ENCODE measurements around the gene DMWD. TPM values are rescaled to one million over a fixed set of nuclear protein-coding genes. Genes with fewer than 3 reads are reported as not detected.

Gene DMWD
- total RNA-seq, 4 donors from 2014 or later = 9.1 to 32.2 (median 23.5) TPM

DNA sequence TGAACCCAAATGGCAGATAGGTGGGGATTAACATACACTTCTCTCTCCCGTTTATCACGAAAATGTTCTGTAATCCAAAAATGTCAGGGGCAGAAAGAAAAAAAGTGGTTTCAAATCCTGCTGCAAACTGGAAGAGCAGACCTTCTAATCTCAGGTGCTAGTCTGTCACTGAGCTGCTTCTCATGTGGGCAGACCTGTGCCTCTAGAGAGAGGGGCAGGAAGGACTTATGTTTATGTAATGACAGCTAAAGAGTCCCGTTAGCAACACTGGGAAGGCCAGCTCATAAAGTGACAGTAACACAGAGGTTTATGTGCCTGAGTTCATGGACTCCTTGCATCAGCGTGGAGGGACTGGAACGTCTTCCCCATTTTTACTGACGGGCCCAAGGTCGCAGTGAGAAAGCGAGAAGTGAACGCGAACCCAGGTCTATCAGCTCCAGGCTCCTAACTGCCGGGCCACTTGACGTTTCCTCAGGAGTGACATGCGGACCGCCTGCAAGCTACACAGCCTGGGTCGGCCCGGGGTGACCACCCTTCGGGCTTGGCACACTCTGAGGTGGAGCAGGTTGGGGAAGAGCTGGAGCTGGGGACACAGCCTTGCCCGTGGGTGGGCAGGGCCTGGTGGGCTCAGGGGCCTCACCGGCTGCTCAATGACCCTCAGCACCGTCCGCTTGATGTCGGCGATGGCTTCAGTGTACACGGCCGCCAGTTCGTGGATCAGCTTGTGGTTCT lies 32.1 kb upstream of the DMWD start:
- no peak overlapping the region for H3K4me3 ChIP-seq
- H3K9me3 ChIP-seq = no peaks in the 10 kb centered on the region
- no peak for DNase-seq
- intact Hi-C loops (cut with DNase I) = no loop called here
- no peak for TF ChIP-seq POLR2A (IDR thresholded peaks at IDR 0.05)
- TF ChIP-seq, protein P1, sequence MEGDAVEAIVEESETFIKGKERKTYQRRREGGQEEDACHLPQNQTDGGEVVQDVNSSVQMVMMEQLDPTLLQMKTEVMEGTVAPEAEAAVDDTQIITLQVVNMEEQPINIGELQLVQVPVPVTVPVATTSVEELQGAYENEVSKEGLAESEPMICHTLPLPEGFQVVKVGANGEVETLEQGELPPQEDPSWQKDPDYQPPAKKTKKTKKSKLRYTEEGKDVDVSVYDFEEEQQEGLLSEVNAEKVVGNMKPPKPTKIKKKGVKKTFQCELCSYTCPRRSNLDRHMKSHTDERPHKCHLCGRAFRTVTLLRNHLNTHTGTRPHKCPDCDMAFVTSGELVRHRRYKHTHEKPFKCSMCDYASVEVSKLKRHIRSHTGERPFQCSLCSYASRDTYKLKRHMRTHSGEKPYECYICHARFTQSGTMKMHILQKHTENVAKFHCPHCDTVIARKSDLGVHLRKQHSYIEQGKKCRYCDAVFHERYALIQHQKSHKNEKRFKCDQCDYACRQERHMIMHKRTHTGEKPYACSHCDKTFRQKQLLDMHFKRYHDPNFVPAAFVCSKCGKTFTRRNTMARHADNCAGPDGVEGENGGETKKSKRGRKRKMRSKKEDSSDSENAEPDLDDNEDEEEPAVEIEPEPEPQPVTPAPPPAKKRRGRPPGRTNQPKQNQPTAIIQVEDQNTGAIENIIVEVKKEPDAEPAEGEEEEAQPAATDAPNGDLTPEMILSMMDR (IDR thresholded peaks at IDR 0.05) = no peak
- H3K36me3 ChIP-seq = peaks cover 40 to 98% (median 49%) of the 10 kb centered on the region in 3 donors
- H3K27ac ChIP-seq = peak overlapping the region in 1 of 4 donors; percentile 21
- 74 to 77% methylated on average over 9 to 17 of the region's 26 CpGs for WGBS, 2 donors
- peaks cover 3 to 34% (median 13%) of the 10 kb centered on the region in 3 donors for H3K4me1 ChIP-seq
- H3K27me3 ChIP-seq = no peaks in the 10 kb centered on the region

- no peaks in the 10 kb centered on the region for H3K27me3 ChIP-seq
- 36 to 60% methylated on average over 2 to 11 of the region's 12 CpGs for WGBS, 2 donors
- no peak for TF ChIP-seq POLR2A (IDR thresholded peaks at IDR 0.05)
- TF ChIP-seq, protein P1 (IDR thresholded peaks at IDR 0.05) = no peak
- peak overlapping the region in 1 of 4 donors; percentile 21 for H3K27ac ChIP-seq
- no peak overlapping the region for H3K4me3 ChIP-seq
- intact Hi-C loops (cut with DNase I) = no loop called here
- H3K36me3 ChIP-seq = peaks cover 33 to 97% (median 42%) of the 10 kb centered on the region in 3 donors
- DNase-seq = no peak
- peaks cover 3 to 35% (median 13%) of the 10 kb centered on the region in 3 donors for H3K4me1 ChIP-seq
- no peaks in the 10 kb centered on the region for H3K9me3 ChIP-seq
These were observed 31.4 kb upstream of the DMWD start for GRCh38 chr19:45824041-45824471.

DNA sequence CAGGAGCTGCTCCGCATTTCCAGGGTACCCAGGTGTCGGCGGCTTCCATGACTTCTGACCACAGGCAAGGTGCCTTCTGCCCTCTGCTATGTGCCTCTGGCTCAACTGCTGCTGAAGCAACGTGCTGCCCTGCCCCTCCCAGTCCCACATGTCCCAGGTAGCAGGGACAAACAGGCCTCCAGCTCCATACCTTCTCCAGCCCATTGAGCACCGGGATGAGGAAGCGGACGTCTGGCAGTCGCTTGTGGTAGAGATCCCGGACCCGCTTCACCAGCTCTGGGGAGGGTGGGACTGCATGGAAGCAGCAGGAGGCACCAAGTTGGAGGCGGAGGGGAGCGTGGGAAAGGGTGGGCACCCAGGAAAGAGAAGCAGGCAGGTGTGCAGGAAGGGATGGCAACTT lies 30.5 kb upstream of the DMWD start:
- no CpG with 5 or more reads among the region's 12 CpGs for WGBS, 2 donors
- peaks cover 26 to 91% (median 34%) of the 10 kb centered on the region in 3 donors for H3K36me3 ChIP-seq

DNA sequence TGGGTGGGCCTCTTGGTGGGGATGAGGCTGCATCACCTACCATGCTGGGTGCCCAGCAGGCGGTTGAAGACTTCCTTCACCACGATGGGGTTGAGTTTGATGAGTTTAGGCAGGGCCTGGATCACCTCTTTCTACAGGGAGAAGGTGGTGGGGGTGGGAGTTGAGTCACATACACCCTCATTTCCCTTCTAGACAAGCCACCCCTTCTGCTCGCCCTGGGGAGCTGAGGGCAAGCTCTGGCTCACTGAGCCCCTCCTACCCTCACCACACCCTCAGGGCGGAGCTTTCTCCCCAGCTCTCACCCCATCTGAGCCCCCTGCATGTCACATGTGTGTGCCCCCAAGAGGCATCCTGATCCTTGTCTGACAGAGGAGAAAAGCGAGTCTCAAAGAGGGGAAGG lies 30.1 kb upstream of the DMWD start:
- Histone ChIP-seq H3K4me3 (no peak overlapping the region), H3K9me3 (no peaks in the 10 kb centered on the region)
- intact Hi-C loops (cut with DNase I) = no loop called here

More for the DNA sequence above, 30.5 kb upstream of the DMWD start:
- Histone ChIP-seq H3K4me3 (no peak overlapping the region), H3K27me3 (no peaks in the 10 kb centered on the region), H3K27ac (no peak overlapping the region), H3K4me1 (peaks cover 3 to 37% (median 13%) of the 10 kb centered on the region in 3 donors), H3K9me3 (no peaks in the 10 kb centered on the region)
- intact Hi-C loops (cut with DNase I) = no loop called here
- TF ChIP-seq, protein P1 (IDR thresholded peaks at IDR 0.05) = no peak
- TF ChIP-seq POLR2A (IDR thresholded peaks at IDR 0.05) = no peak
- DNase-seq = no peak

DNA sequence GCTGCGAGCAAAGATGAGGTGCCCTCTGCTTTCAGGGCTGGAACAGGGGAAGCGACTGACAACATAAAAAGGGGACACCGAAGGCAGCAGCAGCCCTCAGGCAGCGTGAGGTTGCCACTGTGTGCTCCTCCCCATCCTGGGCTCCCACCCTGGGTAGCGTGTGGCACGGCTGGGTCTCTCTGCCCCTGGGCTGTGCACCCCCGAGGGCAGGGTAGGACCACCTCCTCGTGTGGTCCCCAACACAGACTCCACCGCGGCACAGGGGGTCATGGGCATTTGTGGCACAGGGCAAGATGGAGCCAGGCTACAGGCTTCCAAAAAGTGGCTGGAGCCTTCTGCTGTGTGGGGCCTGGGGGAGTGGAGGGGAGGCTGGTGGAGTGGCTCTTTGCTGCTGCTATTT lies 28.9 kb upstream of the DMWD start:
- Histone ChIP-seq H3K27ac (no peak overlapping the region), H3K36me3 (peaks cover 18 to 81% (median 21%) of the 10 kb centered on the region in 3 donors), H3K4me3 (no peak overlapping the region), H3K4me1 (peaks cover 7 to 54% (median 16%) of the 10 kb centered on the region in 3 donors), H3K27me3 (no peaks in the 10 kb centered on the region), H3K9me3 (no peaks in the 10 kb centered on the region)
- intact Hi-C loops (cut with DNase I) = no loop called here
- DNase-seq = no peak
- 60 to 82% methylated on average over 4 to 10 of the region's 10 CpGs for WGBS, 2 donors
- TF ChIP-seq, protein P1 (IDR thresholded peaks at IDR 0.05) = no peak
- TF ChIP-seq POLR2A (IDR thresholded peaks at IDR 0.05) = no peak

More for the DNA sequence above, 30.1 kb upstream of the DMWD start:
- DNase-seq = no peak
- Histone ChIP-seq H3K36me3 (peaks cover 22 to 91% (median 30%) of the 10 kb centered on the region in 3 donors), H3K4me1 (peaks cover 3 to 42% (median 13%) of the 10 kb centered on the region in 3 donors), H3K27me3 (no peaks in the 10 kb centered on the region), H3K27ac (no peak overlapping the region)
- WGBS, 2 donors = 55 to 93% methylated on average over 2 of the region's 5 CpGs
- no peak for TF ChIP-seq POLR2A (IDR thresholded peaks at IDR 0.05)
- TF ChIP-seq, protein P1 (IDR thresholded peaks at IDR 0.05) = no peak
